ENCODE data around the gene DUS1L. TPM values are rescaled to one million over a fixed set of nuclear protein-coding genes. Genes with fewer than 3 reads are reported as not detected.

Gene DUS1L
- total RNA-seq, 4 donors from 2014 or later, result 98.6 to 306 (median 132) TPM

GRCh38 chr17:82108961-82109475 is 43.4 kb upstream of the DUS1L start:
- TF ChIP-seq POLR2AphosphoS5 (IDR thresholded peaks at IDR 0.05) (no peak), CTCF (IDR thresholded peaks at IDR 0.05) (no peak), EP300 (IDR thresholded peaks at IDR 0.05; ENCODE audit: low read depth) (no peak), POLR2A (IDR thresholded peaks at IDR 0.05) (no peak)
- DNase-seq, result no peak
- intact Hi-C loops (cut with DNase I; ENCODE audit: low total_unique reads) (no loop called here), in situ Hi-C loops (cut with MboI; ENCODE audit: low pct_ligation_motif_present in 1 of 4, low pct_unique_long_range_greater_than_20kb in 1 of 4, low sequenced_read_pairs in 3 of 4) (no loop called here)
- WGBS, 2 donors (ENCODE audit: low coverage in 1 of 2), result 91 to 98% methylated on average over 11 to 14 of the region's 14 CpGs
- Histone ChIP-seq H3K9me3 (no peaks in the 10 kb centered on the region), H3K27ac (no peak overlapping the region), H3K4me3 (no peak overlapping the region), H3K4me1 (peaks cover 12 to 32% (median 21%) of the 10 kb centered on the region in 4 donors), H3K27me3 (no peaks in the 10 kb centered on the region), H3K36me3 (no peaks in the 10 kb centered on the region)

GRCh38 chr17:82108496-82108945 is 42.9 kb upstream of the DUS1L start:
- DNase-seq, result no peak
- Histone ChIP-seq H3K36me3 (no peaks in the 10 kb centered on the region), H3K4me1 (peaks cover 13 to 37% (median 25%) of the 10 kb centered on the region in 4 donors), H3K4me3 (no peak overlapping the region), H3K27me3 (no peaks in the 10 kb centered on the region), H3K27ac (no peak overlapping the region), H3K9me3 (no peaks in the 10 kb centered on the region)
- in situ Hi-C loops (cut with MboI; ENCODE audit: low pct_ligation_motif_present in 1 of 4, low pct_unique_long_range_greater_than_20kb in 1 of 4, low sequenced_read_pairs in 3 of 4) (no loop called here), intact Hi-C loops (cut with DNase I; ENCODE audit: low total_unique reads) (no loop called here)
- no peak for TF ChIP-seq CTCF (IDR thresholded peaks at IDR 0.05)
- 85 to 87% methylated on average over 3 to 19 of the region's 19 CpGs for WGBS, 2 donors (ENCODE audit: low coverage in 1 of 2)

GRCh38 chr17:82108038-82108437 is 42.4 kb upstream of the DUS1L start:
- H3K27me3 ChIP-seq, result no peaks in the 10 kb centered on the region
- H3K36me3 ChIP-seq, result no peaks in the 10 kb centered on the region
- TF ChIP-seq EP300 (IDR thresholded peaks at IDR 0.05; ENCODE audit: low read depth) (no peak), CTCF (IDR thresholded peaks at IDR 0.05) (no peak), POLR2AphosphoS5 (IDR thresholded peaks at IDR 0.05) (no peak), POLR2A (IDR thresholded peaks at IDR 0.05) (no peak)
- intact Hi-C loops (cut with DNase I; ENCODE audit: low total_unique reads) (no loop called here), in situ Hi-C loops (cut with MboI; ENCODE audit: low pct_ligation_motif_present in 1 of 4, low pct_unique_long_range_greater_than_20kb in 1 of 4, low sequenced_read_pairs in 3 of 4) (no loop called here)
- DNase-seq, result no peak
- peaks cover 13 to 39% (median 25%) of the 10 kb centered on the region in 4 donors for H3K4me1 ChIP-seq
- no peak overlapping the region for H3K27ac ChIP-seq
- 90 to 95% methylated on average over 2 to 14 of the region's 14 CpGs for WGBS, 2 donors (ENCODE audit: low coverage in 1 of 2)
- H3K9me3 ChIP-seq, result no peaks in the 10 kb centered on the region
- no peak overlapping the region for H3K4me3 ChIP-seq

GRCh38 chr17:82107341-82107860 is 41.8 kb upstream of the DUS1L start:
- Histone ChIP-seq H3K36me3 (no peaks in the 10 kb centered on the region), H3K9me3 (no peaks in the 10 kb centered on the region), H3K27me3 (no peaks in the 10 kb centered on the region), H3K4me3 (no peak overlapping the region), H3K4me1 (peaks cover 13 to 39% (median 25%) of the 10 kb centered on the region in 4 donors), H3K27ac (peak overlapping the region; percentile 81 to 89 (median 84))
- WGBS, 2 donors (ENCODE audit: low coverage in 1 of 2), result 88% methylated on average over 23 of the region's 24 CpGs; no CpG with 5 or more reads in 1 of the 2 donors
- in situ Hi-C loops (cut with MboI; ENCODE audit: low pct_ligation_motif_present in 1 of 4, low pct_unique_long_range_greater_than_20kb in 1 of 4, low sequenced_read_pairs in 3 of 4), result no loop called here
- DNase-seq, result no peak
- intact Hi-C loops (cut with DNase I; ENCODE audit: low total_unique reads), result no loop called here
- TF ChIP-seq CTCF (IDR thresholded peaks at IDR 0.05), result peak in 3 of 5 experiments; percentile 15 to 31 (median 19)
- no peak for TF ChIP-seq POLR2A (IDR thresholded peaks at IDR 0.05)
- TF ChIP-seq EP300 (IDR thresholded peaks at IDR 0.05; ENCODE audit: low read depth), result no peak
- TF ChIP-seq POLR2AphosphoS5 (IDR thresholded peaks at IDR 0.05), result no peak
